Endothelial cell (in vitro differentiated cells): ENCODE data around the gene CFAP99. TPM values are rescaled to one million over a fixed set of nuclear protein-coding genes. Genes with fewer than 3 reads are reported as not detected.

Experiments
- DNase-seq: peaks from one replicate; pipeline ENCODE4 v3.0.0; 2021; ENCODE audit warnings: low spot score
- H3K27ac Mint-ChIP-seq: one replicate; pipeline ENCODE4 v1.8.0; 2021; ENCODE audit warnings: mixed read lengths, inconsistent platforms; ENCODE audit not compliant: unreplicated experiment
- H3K27me3 Mint-ChIP-seq: one replicate; pipeline ENCODE4 v1.8.0; 2021; ENCODE audit warnings: mild to moderate bottlenecking, moderate library complexity, mixed read lengths, inconsistent platforms; ENCODE audit not compliant: unreplicated experiment
- H3K36me3 Mint-ChIP-seq: one replicate; pipeline ENCODE4 v1.8.0; 2021; ENCODE audit warnings: mild to moderate bottlenecking, low read depth, mixed read lengths, inconsistent platforms; ENCODE audit not compliant: unreplicated experiment
- H3K4me1 Mint-ChIP-seq: one replicate; pipeline ENCODE4 v1.8.0; 2021; ENCODE audit warnings: mild to moderate bottlenecking, mixed read lengths, inconsistent platforms; ENCODE audit not compliant: unreplicated experiment
- H3K4me3 Mint-ChIP-seq: one replicate; pipeline ENCODE4 v1.8.0; 2021; ENCODE audit warnings: mild to moderate bottlenecking, mixed read lengths, inconsistent platforms; ENCODE audit not compliant: unreplicated experiment
- H3K9me3 Mint-ChIP-seq: one replicate; pipeline ENCODE4 v1.8.0; 2021; ENCODE audit warnings: mixed read lengths, inconsistent platforms; ENCODE audit not compliant: unreplicated experiment
- CTCF ChIP-seq: fragments of 200-600 bp; sonication (generic); IDR thresholded peaks from one replicate; pipeline ENCODE4 v1.5.0; 2021; ENCODE audit warnings: antibody characterized with exemption; ENCODE audit not compliant: unreplicated experiment
- total RNA-seq: library from RNA; stranded (reverse); fragmentation: NEBNext Ultra II Directional; extraction: Animal tissue kit (Norgen Biotek cat#: 25700); gene quantifications from one replicate; pipeline ENCODE4 v1.2.1, GENCODE V29; 2021; ENCODE audit not compliant: unreplicated experiment

The CFAP99 gene
- total RNA-seq, 1 donor from 2014 or later, result not detected

GRCh38 chr4:2397596-2398379 lies 21.0 kb upstream of the CFAP99 start:
- Mint-ChIP-seq H3K27me3 (peaks cover 26% of the 10 kb centered on the region), H3K36me3 (peaks cover 9% of the 10 kb centered on the region), H3K27ac (no peak overlapping the region), H3K4me3 (no peak overlapping the region), H3K9me3 (no peaks in the 10 kb centered on the region), H3K4me1 (peaks cover 12% of the 10 kb centered on the region)
- DNase-seq, result no peak
- no peak for TF ChIP-seq CTCF

- Mint-ChIP-seq H3K27me3 (peaks cover 25% of the 10 kb centered on the region), H3K27ac (no peak overlapping the region)
- no peak for DNase-seq
These were observed 19.5 kb upstream of the CFAP99 start for GRCh38 chr4:2399216-2399615.

GRCh38 chr4:2399631-2400190 lies 19.0 kb upstream of the CFAP99 start:
- no peak for TF ChIP-seq CTCF
- Mint-ChIP-seq H3K27ac (no peak overlapping the region), H3K9me3 (no peaks in the 10 kb centered on the region), H3K4me3 (no peak overlapping the region), H3K36me3 (peaks cover 12% of the 10 kb centered on the region), H3K4me1 (no peaks in the 10 kb centered on the region), H3K27me3 (peaks cover 22% of the 10 kb centered on the region)
- no peak for DNase-seq

More at GRCh38 chr4:2399216-2399615, 19.5 kb upstream of the CFAP99 start:
- Mint-ChIP-seq H3K9me3 (no peaks in the 10 kb centered on the region), H3K4me1 (peaks cover 2% of the 10 kb centered on the region), H3K4me3 (no peak overlapping the region), H3K36me3 (peaks cover 9% of the 10 kb centered on the region)
- TF ChIP-seq CTCF, result no peak

- H3K9me3 Mint-ChIP-seq, result no peaks in the 10 kb centered on the region
- no peaks in the 10 kb centered on the region for H3K4me1 Mint-ChIP-seq
- no peak overlapping the region for H3K27ac Mint-ChIP-seq
- DNase-seq, result no peak
- peaks cover 12% of the 10 kb centered on the region for H3K36me3 Mint-ChIP-seq
- no peak overlapping the region for H3K4me3 Mint-ChIP-seq
- no peak for TF ChIP-seq CTCF
- H3K27me3 Mint-ChIP-seq, result peaks cover 21% of the 10 kb centered on the region
These were observed 17.7 kb upstream of the CFAP99 start for GRCh38 chr4:2400841-2401609.

- peaks cover 12% of the 10 kb centered on the region for H3K36me3 Mint-ChIP-seq
- H3K4me1 Mint-ChIP-seq, result no peaks in the 10 kb centered on the region
- no peaks in the 10 kb centered on the region for H3K9me3 Mint-ChIP-seq
- H3K27ac Mint-ChIP-seq, result no peak overlapping the region
- DNase-seq, result no peak
- no peak overlapping the region for H3K4me3 Mint-ChIP-seq
- H3K27me3 Mint-ChIP-seq, result peaks cover 21% of the 10 kb centered on the region
- TF ChIP-seq CTCF, result no peak
These were observed 17.2 kb upstream of the CFAP99 start for GRCh38 chr4:2401610-2401983.
